Activated T-helper 1 cell treated with Interleukin-2 at 50 U/mL for 16 hours (primary cell): Measurements from ENCODE around the gene KLF4.

Experiments used
- DNase-seq: peaks from one replicate; pipeline ENCODE4 v3.0.0-alpha.2; 2020; ENCODE audit warnings: low read depth

Gene KLF4

DNA sequence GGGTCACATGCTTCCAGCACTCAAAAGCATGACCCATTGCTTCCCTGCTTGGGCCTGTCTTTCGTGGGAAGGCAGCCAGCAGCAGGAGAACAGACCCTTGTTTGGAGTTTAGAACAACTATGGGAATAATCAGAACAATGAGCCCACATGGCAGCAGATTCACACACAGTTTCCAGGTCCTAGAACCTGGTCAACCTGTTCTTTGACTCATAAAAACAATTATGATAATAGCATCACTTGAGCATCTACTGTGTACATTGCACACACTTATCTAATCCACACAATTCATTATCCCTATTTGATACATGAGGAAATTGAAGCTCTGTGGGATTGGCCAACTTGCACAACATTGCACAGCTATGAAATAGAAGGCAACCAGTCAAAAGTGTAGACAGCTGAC lies 41.7 kb downstream of the KLF4 start:
- DNase-seq: no peak

DNA sequence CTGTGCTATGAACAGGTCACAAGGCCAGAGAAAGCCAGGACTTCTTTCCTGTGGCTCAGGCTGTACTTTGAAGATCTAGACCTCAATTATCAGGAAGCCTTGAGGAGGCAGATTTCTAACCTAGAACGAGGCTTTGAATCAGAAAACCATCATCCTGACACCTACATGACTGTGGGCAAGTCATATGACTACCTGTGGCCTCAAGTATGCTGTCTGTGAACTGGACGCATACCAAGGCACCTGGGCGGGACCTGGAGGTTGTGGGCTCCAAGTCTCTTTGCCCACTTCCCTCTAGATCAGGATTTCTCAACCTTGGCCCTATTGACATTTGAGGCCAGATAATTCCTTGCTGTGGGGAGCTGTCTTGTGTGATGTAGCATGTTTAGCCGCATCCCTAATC lies 42.5 kb downstream of the KLF4 start:
- no peak for DNase-seq

DNA sequence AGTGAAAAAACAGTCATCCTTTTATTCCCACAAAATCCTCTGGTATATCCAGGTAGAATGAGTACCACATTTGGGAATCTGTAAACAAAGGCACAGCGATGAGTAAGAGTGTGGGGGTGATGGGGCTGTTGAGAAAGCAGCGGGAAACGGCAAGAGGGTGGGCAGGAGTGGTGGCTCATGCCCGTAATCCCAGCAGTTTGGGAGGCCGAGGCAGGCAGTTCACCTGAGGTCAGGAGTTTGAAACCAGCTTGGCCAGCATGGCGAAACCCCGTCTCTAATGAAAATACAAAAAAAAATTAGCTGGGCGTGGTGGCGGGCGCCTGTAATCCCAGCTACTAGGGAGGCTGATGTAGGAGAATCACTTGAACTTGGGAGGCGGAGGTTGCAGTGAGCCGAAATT lies 43.1 kb downstream of the KLF4 start:
- no peak for DNase-seq

DNA sequence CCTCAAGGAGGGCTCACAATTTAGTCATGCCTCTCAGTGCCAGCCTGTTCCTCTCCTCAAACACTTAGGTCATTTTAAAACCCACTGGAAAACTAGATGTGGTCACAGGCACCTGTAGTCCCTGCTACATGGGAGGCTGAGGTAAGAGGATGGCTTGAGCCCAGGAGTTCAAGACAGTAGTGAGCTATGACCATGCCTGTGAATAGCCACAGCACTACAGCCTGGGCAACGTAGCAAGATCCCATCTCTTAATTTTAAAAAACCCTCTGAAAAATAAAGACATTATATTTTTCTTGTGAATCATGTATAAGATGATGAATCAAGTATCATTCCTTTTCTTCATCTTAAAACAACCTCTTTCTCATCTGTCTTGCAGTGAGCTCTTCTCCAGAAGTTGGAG lies 45.8 kb downstream of the KLF4 start:
- DNase-seq: no peak

DNA sequence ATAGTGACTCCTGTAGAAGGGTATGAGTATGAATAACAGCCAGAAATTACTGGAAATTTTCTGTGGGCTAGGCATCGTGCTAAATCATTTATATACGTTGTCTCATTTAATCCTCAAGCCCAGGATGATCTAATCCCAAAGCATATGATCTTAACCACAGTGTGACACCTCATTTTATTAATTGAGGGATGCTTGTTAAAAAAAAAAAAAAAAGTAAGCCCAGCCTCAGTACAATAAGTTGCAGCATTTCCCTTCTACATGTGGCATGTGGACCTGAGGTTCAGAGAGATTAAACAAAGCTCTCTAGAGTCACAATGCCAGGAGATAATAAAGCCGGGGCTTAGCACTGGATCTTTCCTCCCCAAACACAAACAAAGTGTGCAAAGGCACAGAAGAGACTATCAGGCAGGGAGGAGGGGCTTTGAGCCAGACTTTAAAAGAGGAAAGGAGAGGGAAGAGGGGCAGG lies 49.5 kb downstream of the KLF4 start:
- no peak for DNase-seq

DNA sequence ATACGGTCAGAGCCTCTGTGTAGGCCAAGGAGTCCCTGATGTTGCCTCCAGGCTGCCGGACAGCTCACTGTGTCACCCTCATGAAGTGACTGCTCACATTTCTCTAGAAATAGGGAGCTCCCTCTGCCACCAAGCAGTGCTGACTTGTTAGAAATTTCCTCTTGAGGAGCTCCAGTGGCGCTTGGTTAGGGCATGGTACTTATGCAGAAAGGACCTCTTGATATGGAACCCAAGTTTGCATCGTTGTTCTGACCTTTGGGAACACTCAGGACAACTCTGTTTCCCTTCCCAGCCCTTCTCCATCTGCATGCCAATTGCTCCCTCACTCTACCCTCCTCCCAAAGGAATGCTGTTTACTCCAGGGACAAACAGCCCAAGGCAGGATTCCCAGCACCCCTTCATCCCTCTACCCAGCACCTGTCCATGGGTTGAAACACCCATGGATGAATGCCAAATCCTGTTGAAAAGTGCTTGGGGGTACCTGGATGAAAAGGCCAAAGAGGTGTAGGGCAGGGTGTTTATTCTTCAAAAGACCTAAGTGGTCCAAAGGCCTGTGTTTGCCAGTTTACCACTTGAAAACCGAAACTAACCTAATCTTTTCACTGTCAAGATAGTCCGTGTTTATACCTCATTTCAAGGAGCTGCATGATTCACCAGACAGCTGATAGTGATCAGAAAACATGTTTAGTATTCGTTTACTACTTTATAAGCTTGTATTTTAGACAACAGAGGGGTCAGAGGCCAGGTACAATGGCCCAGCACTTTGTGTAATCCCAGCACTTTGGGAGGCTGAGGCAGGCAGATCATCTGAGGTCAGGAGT lies 51.1 kb downstream of the KLF4 start:
- no peak for DNase-seq

DNA sequence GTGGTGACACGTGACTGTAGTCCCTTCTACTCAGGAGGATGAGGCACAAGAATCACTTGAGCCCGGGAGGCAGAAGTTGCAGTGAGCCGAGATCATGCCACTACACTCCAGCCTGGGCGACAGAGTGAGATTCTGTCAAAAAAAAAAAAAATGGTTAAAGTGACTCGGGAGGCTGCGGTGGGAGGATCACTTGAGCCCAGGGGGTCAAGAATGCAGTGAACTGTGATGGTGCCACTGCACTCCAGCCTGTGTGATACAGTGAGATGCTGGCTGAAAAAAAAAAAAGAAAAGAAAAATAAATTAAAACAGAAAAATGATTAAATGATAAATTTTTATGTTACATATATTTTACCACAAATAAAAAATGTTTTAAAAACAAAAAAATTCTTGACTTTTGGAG lies 51.9 kb downstream of the KLF4 start:
- DNase-seq: no peak

DNA sequence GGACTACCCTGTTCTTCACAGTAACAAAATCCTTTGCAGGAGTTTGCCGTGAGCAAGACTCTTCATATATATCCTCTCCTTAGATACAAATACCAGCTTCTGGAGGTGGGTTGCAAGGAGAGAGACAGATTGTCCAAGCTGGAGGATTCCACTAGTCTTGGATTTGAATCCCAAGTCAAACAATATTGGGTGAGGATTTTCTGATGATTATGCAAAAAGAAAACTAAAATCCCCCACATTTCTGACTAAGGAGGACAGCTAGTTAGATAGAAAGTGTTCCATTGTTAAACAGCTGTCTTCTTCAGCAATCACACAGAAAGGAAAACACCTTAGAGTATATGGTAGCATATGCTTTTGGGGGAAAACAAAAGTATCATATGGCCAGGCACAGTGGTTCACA lies 54.2 kb downstream of the KLF4 start:
- DNase-seq: no peak
